ENCODE data around the gene IL24. TPM values are rescaled to one million over a fixed set of nuclear protein-coding genes. Genes with fewer than 3 reads are reported as not detected.
A peak's percentile ranks its signal among the peaks of the same experiment; 100 is the strongest.

Gene IL24
- total RNA-seq, 2 experiments from 2014 or later = not detected

GRCh38 chr1:206924592-206925105 lies 27.4 kb downstream of the IL24 start:
- peak; percentile 11 for ATAC-seq
- Mint-ChIP-seq H3K9me3 (ENCODE audit: low read depth) (no peaks in the 10 kb centered on the region), H3K27ac (no peak overlapping the region), H3K27me3 (no peaks in the 10 kb centered on the region), H3K36me3 (peaks cover 8% of the 10 kb centered on the region), H3K4me3 (no peak overlapping the region), H3K4me1 (peaks cover 6% of the 10 kb centered on the region)
- CTCF ChIA-PET = interaction anchor here (0.6 to 4.9 kb wide), 20 partner anchors 8 to 289 kb away, joined by 3 to 35 read pairs (median 4); partner anchors contain the start of genes DYRK3 and PIGR
- DNase-seq = peak; percentile 66

GRCh38 chr1:206925106-206925736 lies 28.0 kb downstream of the IL24 start:
- H3K4me3 Mint-ChIP-seq = no peak overlapping the region

GRCh38 chr1:206926286-206926685 lies 29.0 kb downstream of the IL24 start:
- no peak overlapping the region for H3K27ac Mint-ChIP-seq
- H3K36me3 Mint-ChIP-seq = no peaks in the 10 kb centered on the region
- ATAC-seq = no peak
- no peak overlapping the region for H3K4me3 Mint-ChIP-seq
- H3K4me1 Mint-ChIP-seq = peaks cover 18% of the 10 kb centered on the region
- no peak for DNase-seq
- CTCF ChIA-PET = interaction anchor here (0.7 to 4.9 kb wide), 9 partner anchors 7 to 226 kb away, joined by 3 to 35 read pairs (median 10); no protein-coding TSS in a partner anchor
- no peaks in the 10 kb centered on the region for H3K27me3 Mint-ChIP-seq
- H3K9me3 Mint-ChIP-seq (ENCODE audit: low read depth) = no peaks in the 10 kb centered on the region

More at GRCh38 chr1:206925106-206925736, 28.0 kb downstream of the IL24 start:
- Mint-ChIP-seq H3K9me3 (ENCODE audit: low read depth) (no peaks in the 10 kb centered on the region), H3K36me3 (peaks cover 5% of the 10 kb centered on the region), H3K27ac (no peak overlapping the region), H3K27me3 (no peaks in the 10 kb centered on the region), H3K4me1 (peaks cover 8% of the 10 kb centered on the region)
- ATAC-seq (peak; percentile 74), DNase-seq (peak; percentile 90)
- CTCF ChIA-PET = interaction anchor here (0.6 to 4.9 kb wide), 22 partner anchors 8 to 290 kb away, joined by 3 to 35 read pairs (median 4); partner anchors contain the start of genes DYRK3 and PIGR

GRCh38 chr1:206929524-206929923 lies 32.3 kb downstream of the IL24 start:
- H3K36me3 Mint-ChIP-seq = no peaks in the 10 kb centered on the region
- CTCF ChIA-PET = interaction anchor here (1.2 to 4.9 kb wide), 4 partner anchors 8 to 21 kb away, joined by 3 to 28 read pairs (median 7); partner anchors contain the start of gene FCMR
- H3K4me3 Mint-ChIP-seq = no peak overlapping the region
- no peaks in the 10 kb centered on the region for H3K9me3 Mint-ChIP-seq (ENCODE audit: low read depth)
- H3K27me3 Mint-ChIP-seq = no peaks in the 10 kb centered on the region
- ATAC-seq (no peak), DNase-seq (no peak)
- peak overlapping the region; percentile 77 for H3K27ac Mint-ChIP-seq
- H3K4me1 Mint-ChIP-seq = peaks cover 22% of the 10 kb centered on the region

DNA sequence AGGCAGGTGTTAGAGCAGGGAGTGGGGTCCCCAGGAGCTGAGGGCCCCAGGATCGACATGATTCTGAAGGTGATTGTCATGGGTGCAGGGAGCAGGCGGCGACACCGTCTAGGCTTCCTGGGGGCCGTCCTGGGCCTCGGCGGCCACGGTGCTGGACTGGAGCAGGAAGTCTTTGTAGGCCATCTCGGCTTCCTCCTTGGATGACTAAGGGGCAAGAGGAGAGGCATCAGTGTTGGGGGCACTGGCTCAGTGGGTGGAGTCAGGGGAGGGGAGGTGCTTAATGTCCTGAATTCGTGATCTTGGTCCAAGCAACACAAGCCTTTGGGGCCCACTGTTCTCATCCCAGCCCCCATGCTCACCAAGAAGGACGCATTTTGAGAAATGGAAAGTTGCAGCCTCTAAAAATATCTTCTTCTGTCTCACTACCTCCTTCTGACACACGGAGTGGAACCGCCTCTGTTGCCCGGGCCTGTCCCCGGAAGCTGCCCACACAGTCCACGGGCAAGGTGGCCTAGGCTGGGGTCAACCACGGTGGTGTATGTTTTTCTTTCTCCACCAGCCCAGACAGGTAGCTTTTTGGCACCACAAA lies 33.1 kb downstream of the IL24 start:
- DNase-seq (peak; percentile 75), ATAC-seq (peak; percentile 55)
- no peaks in the 10 kb centered on the region for H3K36me3 Mint-ChIP-seq
- H3K27me3 Mint-ChIP-seq = no peaks in the 10 kb centered on the region
- peak overlapping the region; percentile 84 for H3K27ac Mint-ChIP-seq
- H3K4me3 Mint-ChIP-seq = no peak overlapping the region
- no peaks in the 10 kb centered on the region for H3K9me3 Mint-ChIP-seq (ENCODE audit: low read depth)
- H3K4me1 Mint-ChIP-seq = peaks cover 22% of the 10 kb centered on the region
- CTCF ChIA-PET = interaction anchor here (0.9 to 10.0 kb wide), 8 partner anchors 8 to 196 kb away, joined by 3 to 124 read pairs (median 8); partner anchors contain the start of gene FCMR

GRCh38 chr1:206931709-206932108 lies 34.5 kb downstream of the IL24 start:
- Mint-ChIP-seq H3K4me1 (peaks cover 24% of the 10 kb centered on the region), H3K36me3 (no peaks in the 10 kb centered on the region), H3K9me3 (ENCODE audit: low read depth) (no peaks in the 10 kb centered on the region), H3K4me3 (no peak overlapping the region), H3K27ac (no peak overlapping the region), H3K27me3 (no peaks in the 10 kb centered on the region)
- no peak for ATAC-seq
- DNase-seq = no peak
- CTCF ChIA-PET = interaction anchor here (0.8 to 10.0 kb wide), 16 partner anchors 10 to 568 kb away, joined by 3 to 124 read pairs (median 6); partner anchors contain the start of gene FCMR

DNA sequence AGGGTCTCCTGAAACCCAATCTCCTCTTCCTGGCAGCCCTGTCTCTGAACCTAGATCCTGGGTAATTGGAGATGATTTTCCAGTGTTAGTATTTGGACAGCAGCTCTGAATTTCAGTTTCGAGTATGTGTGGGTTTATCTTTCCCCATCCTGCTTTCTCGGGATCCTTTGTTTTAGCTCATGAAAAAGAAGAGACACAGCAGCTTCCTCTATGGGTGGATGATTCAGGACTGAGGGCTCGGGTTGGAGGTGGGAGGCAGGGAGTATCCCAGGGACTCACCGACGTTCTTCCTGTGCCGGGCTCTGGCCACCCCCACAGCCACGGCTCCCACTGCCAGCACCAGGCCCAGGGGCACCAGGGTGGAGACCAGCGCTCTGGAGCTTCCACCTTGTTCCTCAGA lies 34.9 kb downstream of the IL24 start:
- H3K9me3 Mint-ChIP-seq (ENCODE audit: low read depth) = no peaks in the 10 kb centered on the region
- no peak overlapping the region for H3K27ac Mint-ChIP-seq
- no peak overlapping the region for H3K4me3 Mint-ChIP-seq
- DNase-seq = no peak
- H3K27me3 Mint-ChIP-seq = no peaks in the 10 kb centered on the region
- no peak for ATAC-seq
- CTCF ChIA-PET = interaction anchor here (0.6 to 10.0 kb wide), 17 partner anchors 10 to 567 kb away, joined by 3 to 124 read pairs (median 4); partner anchors contain the start of gene FCMR
- H3K4me1 Mint-ChIP-seq = peaks cover 24% of the 10 kb centered on the region
- no peaks in the 10 kb centered on the region for H3K36me3 Mint-ChIP-seq

- ATAC-seq (peak; percentile 52), DNase-seq (peak; percentile 73)
- no peaks in the 10 kb centered on the region for H3K36me3 Mint-ChIP-seq
- H3K27me3 Mint-ChIP-seq = no peaks in the 10 kb centered on the region
- H3K27ac Mint-ChIP-seq = no peak overlapping the region
- H3K4me3 Mint-ChIP-seq = no peak overlapping the region
- H3K9me3 Mint-ChIP-seq (ENCODE audit: low read depth) = no peaks in the 10 kb centered on the region
- CTCF ChIA-PET = interaction anchor here (0.5 to 10.0 kb wide), 39 partner anchors 8 to 276 kb away, joined by 3 to 124 read pairs (median 4); partner anchors contain the start of genes FCAMR and FCMR
- H3K4me1 Mint-ChIP-seq = peaks cover 24% of the 10 kb centered on the region
Measured at GRCh38 chr1:206933333-206933945, 36.2 kb downstream of the IL24 start.

DNA sequence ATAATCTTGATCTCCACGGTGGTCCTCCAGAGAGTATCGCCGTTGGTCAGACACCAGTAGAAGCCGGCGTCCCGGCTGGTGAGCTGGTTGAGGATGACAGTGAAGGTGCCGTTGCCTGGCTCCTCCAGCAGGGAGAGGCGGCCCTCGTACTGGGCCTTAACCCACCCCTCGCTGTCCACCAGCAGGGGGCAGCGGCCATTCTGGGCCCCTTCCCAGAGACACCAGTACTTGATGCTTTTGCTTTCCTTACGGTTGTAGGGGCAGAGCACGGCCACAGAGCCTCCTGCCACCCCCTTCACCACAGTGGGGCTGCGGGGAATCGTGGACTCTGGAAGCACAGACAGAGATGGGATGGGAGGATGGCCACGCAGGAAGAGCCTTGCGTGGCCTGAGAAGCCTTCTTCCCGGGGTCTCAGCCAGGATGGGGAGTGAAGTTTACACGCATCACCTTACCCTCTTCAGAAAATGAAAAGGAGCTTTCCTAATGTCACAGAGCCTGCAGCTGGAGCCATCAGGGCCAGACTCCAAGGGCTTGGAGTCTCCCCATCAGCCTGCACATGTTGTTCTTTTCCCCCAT lies 38.3 kb downstream of the IL24 start:
- Mint-ChIP-seq H3K27ac (no peak overlapping the region), H3K4me1 (peaks cover 13% of the 10 kb centered on the region), H3K27me3 (no peaks in the 10 kb centered on the region), H3K9me3 (ENCODE audit: low read depth) (no peaks in the 10 kb centered on the region), H3K4me3 (no peak overlapping the region), H3K36me3 (no peaks in the 10 kb centered on the region)
- ATAC-seq = peak; percentile 74
- CTCF ChIA-PET = interaction anchor here (0.7 to 10.0 kb wide), 23 partner anchors 9 to 563 kb away, joined by 3 to 124 read pairs (median 5); partner anchors contain the start of genes FCAMR and PFKFB2
- DNase-seq = peak; percentile 64

- no peak overlapping the region for H3K4me3 Mint-ChIP-seq
- DNase-seq (no peak), ATAC-seq (no peak)
- no peaks in the 10 kb centered on the region for H3K36me3 Mint-ChIP-seq
- CTCF ChIA-PET = interaction anchor here (1.2 to 10.0 kb wide), 5 partner anchors 11 to 273 kb away, joined by 3 to 124 read pairs (median 5); no protein-coding TSS in a partner anchor
- H3K27me3 Mint-ChIP-seq = peaks cover 2% of the 10 kb centered on the region
- peaks cover 2% of the 10 kb centered on the region for H3K4me1 Mint-ChIP-seq
- no peak overlapping the region for H3K27ac Mint-ChIP-seq
- no peaks in the 10 kb centered on the region for H3K9me3 Mint-ChIP-seq (ENCODE audit: low read depth)
Measured at GRCh38 chr1:206937425-206937824, 40.2 kb downstream of the IL24 start.

- DNase-seq (no peak), ATAC-seq (no peak)
- CTCF ChIA-PET = interaction anchor here (0.5 to 10.0 kb wide), 3 partner anchors 27 to 224 kb away, joined by 4 to 124 read pairs (median 5); no protein-coding TSS in a partner anchor
- no peaks in the 10 kb centered on the region for H3K9me3 Mint-ChIP-seq (ENCODE audit: low read depth)
- no peaks in the 10 kb centered on the region for H3K36me3 Mint-ChIP-seq
- H3K27ac Mint-ChIP-seq = no peak overlapping the region
- H3K4me1 Mint-ChIP-seq = peaks cover 2% of the 10 kb centered on the region
- peaks cover 12% of the 10 kb centered on the region for H3K27me3 Mint-ChIP-seq
- H3K4me3 Mint-ChIP-seq = no peak overlapping the region
Measured at GRCh38 chr1:206939131-206939530, 41.9 kb downstream of the IL24 start.

- CTCF ChIA-PET = interaction anchor here (1.1 to 10.0 kb wide), 5 partner anchors 14 to 42 kb away, joined by 3 to 124 read pairs (median 7); no protein-coding TSS in a partner anchor
- H3K4me3 Mint-ChIP-seq = no peak overlapping the region
Measured at GRCh38 chr1:206939841-206940587, 42.8 kb downstream of the IL24 start.

More at GRCh38 chr1:206939841-206940587, 42.8 kb downstream of the IL24 start:
- Mint-ChIP-seq H3K36me3 (no peaks in the 10 kb centered on the region), H3K27me3 (peaks cover 18% of the 10 kb centered on the region), H3K27ac (no peak overlapping the region), H3K9me3 (ENCODE audit: low read depth) (no peaks in the 10 kb centered on the region), H3K4me1 (peaks cover 7% of the 10 kb centered on the region)
- ATAC-seq (no peak), DNase-seq (no peak)
